GM19395 (cell line): ENCODE measurements around the gene MRPL32.
"Not testable (repeated sequence)": the region's sequence is repeated elsewhere in the genome, so short reads cannot be mapped to it uniquely, and the experiment has no call there.

ENCODE experiments used
- ATAC-seq: cut with Tn5 transposase; IDR thresholded peaks from one replicate; pipeline ENCODE4 v1.9.1; 2021; ENCODE audit warnings: mild to moderate bottlenecking, moderate library complexity; ENCODE audit not compliant: unreplicated experiment

MRPL32 gene

GRCh38 chr7:42931834-42932651 lies at the start of gene MRPL32, which contains the start of gene PSMA2:
MRPL32 (plus strand) TSS chr7:42932376; CDS start chr7:42932387, 11 bp downstream.
PSMA2 (minus strand) TSS chr7:42932174; CDS start chr7:42932158, 16 bp downstream.
- ATAC-seq, result peak; percentile 99

DNA sequence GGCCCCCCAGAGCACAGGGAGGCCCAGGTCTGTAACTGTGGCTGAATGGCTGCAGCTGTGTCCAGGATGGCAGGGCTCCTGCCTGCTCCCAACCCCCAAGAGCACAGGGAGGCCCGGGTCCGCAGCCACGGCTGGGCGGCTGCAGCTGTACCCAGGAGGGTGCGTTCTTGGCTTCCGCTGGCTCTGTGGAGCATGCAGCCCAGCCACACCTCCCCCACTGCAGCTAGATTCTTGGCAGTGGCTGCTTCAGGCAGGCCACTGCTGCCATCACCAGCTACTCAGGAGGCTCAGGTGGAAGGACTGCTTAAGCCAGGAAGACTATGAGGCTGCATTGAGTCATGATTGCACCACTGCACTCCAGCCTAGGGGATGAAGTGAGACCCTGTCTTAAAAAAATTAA lies 48.2 kb upstream of the MRPL32 start:
- no peak for ATAC-seq

DNA sequence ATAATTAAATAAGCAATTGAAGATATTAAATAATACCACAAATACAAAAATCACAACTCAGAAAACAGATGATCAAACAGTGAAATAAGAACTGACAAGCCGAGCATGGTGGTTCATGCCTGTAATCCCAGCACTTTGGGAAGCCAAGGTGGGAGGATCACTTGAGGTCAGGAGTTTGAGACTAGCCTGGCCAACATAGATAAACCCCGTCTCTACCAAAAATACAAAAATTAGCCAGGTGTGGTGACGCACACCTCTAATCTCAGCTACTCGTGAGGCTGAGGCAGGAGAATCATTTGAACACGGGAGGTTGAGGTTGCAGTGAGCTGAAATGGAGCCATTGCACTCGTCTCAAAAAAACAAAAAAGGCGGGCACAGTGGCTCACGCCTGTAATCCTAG lies 47.0 kb upstream of the MRPL32 start:
- ATAC-seq, result not testable (repeated sequence)

DNA sequence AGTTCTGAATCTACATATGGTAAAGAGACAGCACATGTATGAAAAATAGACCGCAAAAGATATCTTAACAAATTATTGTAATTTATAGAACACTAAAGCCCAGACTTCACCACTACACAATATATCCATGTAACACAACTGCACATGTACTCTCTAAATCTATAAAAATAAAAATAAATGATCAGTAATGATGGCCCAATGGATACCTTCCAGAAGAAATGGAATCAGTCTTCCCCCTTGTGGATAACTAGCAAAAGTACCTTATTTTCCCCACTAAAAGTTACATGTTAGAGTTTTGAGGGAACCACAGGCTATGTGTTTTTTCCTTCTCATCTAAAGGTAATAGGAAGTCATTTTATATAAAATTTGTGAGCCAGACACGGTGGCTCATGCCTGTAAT lies 46.0 kb upstream of the MRPL32 start:
- ATAC-seq, result no peak

- ATAC-seq, result no peak
Observed at GRCh38 chr7:42886893-42887505, 45.2 kb upstream of the MRPL32 start.

DNA sequence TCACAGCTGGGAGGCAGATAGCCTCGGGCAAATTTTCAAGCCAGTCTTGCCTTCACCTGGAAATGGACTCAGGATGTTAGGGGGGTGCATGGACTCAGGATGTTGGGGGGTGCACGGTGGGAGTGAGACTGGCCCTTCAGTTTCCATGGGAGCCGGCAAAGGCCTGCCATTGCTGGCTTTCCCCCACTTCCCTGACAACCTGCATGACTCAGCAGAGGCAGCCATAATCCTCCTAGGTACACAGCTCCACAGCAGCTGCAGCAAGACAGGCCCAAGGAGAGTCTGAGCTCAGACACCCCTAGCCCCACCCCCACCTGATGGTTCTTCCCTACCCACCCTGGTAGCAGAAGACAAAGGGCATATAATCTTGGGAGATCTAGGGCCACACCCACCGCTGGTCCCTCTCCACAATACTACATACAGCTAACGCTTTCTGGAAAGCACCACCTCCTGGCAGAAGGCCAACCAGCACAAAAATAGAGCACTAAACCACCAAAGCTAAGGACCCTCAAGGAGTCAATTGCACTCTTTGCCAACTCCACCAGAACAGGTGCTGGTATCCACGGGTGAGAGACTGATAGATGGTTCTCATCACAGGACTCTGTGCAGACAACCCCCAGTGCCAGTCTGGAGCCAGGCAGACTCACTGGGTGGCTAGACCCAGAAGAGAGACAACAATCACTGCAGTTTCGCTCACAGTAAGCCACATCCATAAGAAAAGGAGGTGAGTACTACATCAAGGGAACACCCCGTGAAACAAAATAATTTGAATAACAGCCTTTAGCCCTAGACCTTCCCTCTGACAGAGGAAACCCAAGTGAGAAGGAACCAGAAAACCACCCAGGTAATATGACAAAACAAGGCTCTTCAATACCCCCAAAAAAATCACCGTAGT lies 38.6 kb upstream of the MRPL32 start:
- ATAC-seq, result no peak

DNA sequence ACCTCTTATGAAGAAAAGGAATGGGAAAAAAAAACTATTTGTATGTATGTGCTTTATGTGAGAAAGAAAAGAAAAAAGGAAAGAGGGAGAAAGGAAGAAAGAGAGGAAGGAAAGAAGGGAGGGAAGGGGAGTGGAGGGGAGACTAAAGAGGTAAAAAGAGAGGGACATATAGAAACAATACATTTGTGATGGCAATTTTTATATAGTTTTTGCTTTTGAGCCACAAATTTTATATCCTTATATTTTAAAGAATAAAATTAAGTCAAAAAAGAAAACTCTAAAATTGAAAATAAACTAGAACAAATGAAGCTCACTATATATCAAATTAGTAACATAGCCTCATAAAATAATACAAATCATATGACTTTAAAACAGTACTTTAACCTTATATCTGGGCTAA lies 31.3 kb upstream of the MRPL32 start:
- ATAC-seq, result no peak

DNA sequence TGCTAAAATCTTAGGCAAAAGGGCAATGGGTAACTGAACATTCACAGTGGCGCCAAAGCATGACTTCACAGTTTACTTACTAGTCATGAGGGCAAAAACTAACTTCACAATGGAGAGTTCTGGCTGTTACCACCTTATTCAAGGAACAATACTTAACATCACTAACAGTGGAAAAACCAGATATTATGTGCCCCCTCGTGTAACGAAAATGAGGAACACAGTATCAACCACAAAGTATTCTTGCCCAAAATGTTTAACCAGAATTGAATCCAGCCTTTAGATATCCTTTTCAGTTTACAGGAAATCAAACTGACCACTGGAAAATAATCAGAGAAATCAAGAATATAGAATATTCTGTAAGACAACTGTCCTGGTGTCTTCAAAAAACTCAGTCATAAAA lies 29.8 kb upstream of the MRPL32 start:
- no peak for ATAC-seq

DNA sequence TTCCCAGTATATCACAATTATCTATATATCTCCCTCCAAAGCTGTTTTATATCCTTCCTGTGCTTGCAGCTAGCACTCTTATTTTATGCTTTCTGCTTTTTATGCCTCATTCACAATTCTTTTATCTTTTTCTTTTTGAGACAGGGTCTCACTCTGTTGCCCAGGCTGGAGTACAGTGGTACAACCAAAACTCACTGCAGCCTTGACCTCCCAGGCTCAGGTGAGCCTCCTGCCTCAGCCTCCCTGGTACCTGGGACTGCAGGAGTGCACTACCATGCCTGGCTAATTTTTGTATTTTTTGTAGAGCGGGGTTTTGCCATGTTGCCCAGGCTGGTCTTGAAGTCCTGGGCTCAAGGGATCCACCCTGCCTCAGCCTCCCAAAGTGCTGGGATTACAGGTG lies 26.0 kb upstream of the MRPL32 start:
- no peak for ATAC-seq

- no peak for ATAC-seq
Observed at GRCh38 chr7:42907316-42907715, 24.9 kb upstream of the MRPL32 start.

DNA sequence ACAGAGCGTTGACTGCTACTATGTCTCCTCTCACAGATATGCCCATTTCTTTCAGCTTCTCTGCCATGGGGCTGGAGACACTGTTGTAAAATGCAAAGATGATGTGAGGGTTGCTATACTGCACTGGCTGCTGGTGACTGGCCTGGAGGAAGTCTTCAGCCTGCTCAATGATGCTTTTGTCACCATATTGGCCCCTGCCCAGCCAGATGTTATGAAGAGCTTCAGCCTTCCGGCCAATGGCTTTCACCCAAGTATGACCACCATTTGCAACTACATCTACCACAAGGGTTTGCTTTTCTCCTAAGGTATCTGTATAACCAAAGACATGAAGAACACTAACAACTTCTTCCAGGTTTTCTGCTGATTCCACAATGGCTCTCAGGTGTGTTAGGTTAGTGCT lies 21.9 kb upstream of the MRPL32 start:
- ATAC-seq, result no peak

DNA sequence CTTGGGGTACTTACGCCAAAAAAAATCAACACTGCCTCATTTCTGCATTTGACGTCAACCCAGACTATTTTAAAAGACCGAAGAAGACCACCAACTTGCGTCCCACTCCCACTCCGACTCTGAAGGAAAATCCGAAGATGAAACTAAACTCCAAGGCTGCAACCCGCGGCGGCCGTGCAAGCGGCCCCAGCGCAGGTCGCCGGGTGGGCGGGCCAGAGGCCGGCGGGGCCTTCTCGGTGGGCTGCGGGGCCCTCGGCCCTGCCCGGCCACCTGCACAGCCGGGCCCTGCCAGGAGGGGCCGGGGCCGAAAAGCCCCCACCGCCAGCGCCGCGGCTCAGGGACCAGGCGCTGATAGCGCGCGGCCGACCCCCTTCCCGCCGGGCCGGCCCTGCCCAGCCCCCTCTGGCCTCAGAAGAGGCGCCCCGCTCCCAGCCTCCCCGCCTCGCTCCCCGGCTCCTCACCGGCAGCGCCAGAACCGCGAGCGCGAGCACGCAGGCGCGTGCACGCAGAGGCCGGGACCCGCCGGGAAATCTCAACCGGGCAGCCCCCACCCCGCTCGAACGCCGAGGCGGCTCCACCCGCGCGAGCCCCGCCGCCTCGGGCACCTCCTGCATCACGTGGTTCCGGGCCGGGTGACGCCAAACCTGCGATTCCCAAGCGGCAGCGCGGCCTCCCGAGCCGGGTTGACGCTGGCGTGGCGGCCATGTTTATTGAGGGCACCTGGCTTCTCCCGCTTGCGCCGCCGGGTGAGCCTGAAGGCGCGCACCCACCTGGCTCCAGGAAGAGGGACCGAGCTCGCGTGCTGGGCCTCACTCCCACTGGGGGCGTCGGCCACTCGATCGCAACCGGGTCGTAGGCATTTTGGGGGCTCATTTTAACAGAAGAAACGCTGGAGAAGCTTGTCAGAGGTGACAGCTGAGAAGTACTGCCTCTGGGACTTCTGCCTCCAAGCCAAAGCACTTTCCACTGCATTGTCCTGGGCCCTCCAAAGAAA lies 20.4 kb upstream of the MRPL32 start, which contains the start of gene C7orf25:
Gene C7orf25 (minus strand): TSS at position 617 of the 994 bp plus-strand sequence. CDS start 1,170 bp downstream, outside the sequence.
- peak; percentile 90 for ATAC-seq

GRCh38 chr7:42913591-42913990 lies 18.6 kb upstream of the MRPL32 start:
- no peak for ATAC-seq

DNA sequence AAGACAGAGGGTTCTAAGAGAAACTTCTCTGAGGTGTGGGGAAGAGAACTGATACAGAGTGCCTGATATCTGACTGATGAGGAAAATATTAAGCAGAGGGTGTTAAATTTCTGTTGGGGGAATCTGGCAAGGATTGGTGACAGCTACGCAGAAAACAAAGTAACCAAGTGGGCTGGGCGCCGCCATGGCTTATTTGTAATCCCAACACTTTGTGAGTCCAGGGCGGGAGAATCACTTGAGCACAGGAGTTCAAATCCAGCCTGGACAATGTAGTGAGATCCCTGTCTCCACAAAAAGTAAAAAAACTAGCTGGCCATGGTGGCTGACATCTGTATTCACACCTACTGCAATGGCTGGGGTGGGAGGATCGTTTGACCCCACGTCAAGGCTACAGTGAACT lies 18.2 kb upstream of the MRPL32 start:
- no peak for ATAC-seq

DNA sequence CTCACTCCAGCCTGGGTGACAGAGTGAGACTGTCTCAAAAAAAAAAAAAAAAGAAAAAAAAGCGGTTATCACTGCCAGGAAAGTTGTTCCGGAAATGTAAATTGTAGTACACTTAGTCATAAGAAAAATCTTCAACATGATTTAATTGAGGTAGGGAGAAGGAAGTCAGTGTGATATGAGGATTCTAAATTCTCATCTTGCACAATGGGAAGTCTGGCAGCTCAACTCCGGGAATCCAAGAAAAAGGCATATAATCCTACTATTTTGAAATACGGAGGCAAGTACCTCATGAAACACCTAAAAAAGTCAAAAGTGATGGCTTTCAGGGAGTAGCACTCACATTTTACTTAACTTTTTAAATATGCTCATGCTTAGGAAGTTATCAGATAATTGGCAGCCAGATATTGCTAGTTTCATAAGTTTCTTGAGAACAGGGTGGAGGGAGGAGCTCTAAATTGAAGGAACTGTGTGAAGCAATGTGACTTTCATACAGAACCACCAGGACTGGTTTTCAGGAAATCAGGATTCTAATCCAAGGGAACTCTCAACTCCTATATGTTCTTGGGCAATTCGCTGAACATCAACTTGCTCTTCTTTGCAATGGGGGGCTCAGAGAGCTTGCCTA lies 17.6 kb upstream of the MRPL32 start:
- no peak for ATAC-seq

GRCh38 chr7:42915356-42915755 lies 16.8 kb upstream of the MRPL32 start:
- no peak for ATAC-seq

DNA sequence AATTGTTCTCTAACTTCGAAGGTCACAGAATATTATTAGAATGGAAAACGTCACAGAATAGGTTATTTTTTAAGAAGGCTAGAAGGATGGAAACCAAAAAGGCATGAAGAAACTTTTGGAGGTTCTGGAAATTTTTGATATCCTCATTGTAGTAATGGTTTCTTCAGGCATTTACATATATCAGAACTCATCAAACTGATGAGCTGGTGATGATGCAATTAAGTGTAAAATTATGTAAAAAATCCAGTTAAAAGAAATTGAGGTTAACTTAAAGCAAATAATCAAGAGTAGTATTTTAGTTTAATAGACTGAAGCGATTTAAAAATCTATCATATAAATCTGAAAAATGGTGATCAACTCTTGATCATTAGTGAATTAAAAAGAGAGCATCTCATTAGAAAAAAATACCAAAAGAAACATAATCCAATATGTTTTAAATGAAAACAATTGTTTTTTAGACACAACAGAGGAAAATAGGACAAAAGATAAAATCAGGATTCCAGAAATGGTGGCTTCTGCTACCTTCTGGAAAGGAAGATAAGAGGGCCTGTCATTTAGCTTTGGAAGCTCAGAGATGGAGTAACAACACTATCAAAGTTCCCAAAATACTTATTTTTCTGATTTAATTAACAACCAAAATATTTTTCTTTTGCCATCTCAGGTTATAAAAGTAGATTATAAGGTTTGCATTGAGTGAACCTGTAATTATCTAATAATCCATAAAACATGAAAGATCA lies 10.0 kb upstream of the MRPL32 start:
- ATAC-seq, result no peak

GRCh38 chr7:42924223-42924838 lies 7.8 kb upstream of the MRPL32 start:
- ATAC-seq, result no peak
